NCI-H446 treated with DMSO at 0.1 percent for 48 hours (cell line): ENCODE measurements around the gene ALDH3A1.

Experiments used
- DNase-seq: peaks from one replicate; lab custom pipeline; 2025; lab: John Stamatoyannopoulos, UW

Gene ALDH3A1

GRCh38 chr17:19759568-19760549 lies 11.8 kb upstream of the ALDH3A1 start:
- no peak for DNase-seq

- no peak for DNase-seq
These were observed 9.6 kb upstream of the ALDH3A1 start for GRCh38 chr17:19757536-19758180.

- no peak for DNase-seq
These were observed 8.4 kb upstream of the ALDH3A1 start for GRCh38 chr17:19756546-19756945.

- DNase-seq, result no peak
These were observed 7.9 kb upstream of the ALDH3A1 start for GRCh38 chr17:19755821-19756510.

- no peak for DNase-seq
These were observed 7.3 kb upstream of the ALDH3A1 start for GRCh38 chr17:19755392-19755791.

GRCh38 chr17:19753661-19754463 lies 5.8 kb upstream of the ALDH3A1 start:
- DNase-seq, result peak; percentile 10

- peak; percentile 62 for DNase-seq
These were observed 5.0 kb upstream of the ALDH3A1 start for GRCh38 chr17:19753051-19753509.

GRCh38 chr17:19752216-19753050 lies 4.3 kb upstream of the ALDH3A1 start:
- DNase-seq, result no peak

GRCh38 chr17:19750835-19751234 lies 2.7 kb upstream of the ALDH3A1 start:
- no peak for DNase-seq

GRCh38 chr17:19750020-19750572 lies 2.0 kb upstream of the ALDH3A1 start:
- no peak for DNase-seq

- no peak for DNase-seq
These were observed 702 bp upstream of the ALDH3A1 start for GRCh38 chr17:19748807-19749193.

GRCh38 chr17:19747159-19747719 lies 859 bp downstream of the ALDH3A1 start:
- DNase-seq, result no peak

- DNase-seq, result no peak
These were observed 1.6 kb downstream of the ALDH3A1 start for GRCh38 chr17:19746517-19746916.

- DNase-seq, result no peak
These were observed 3.0 kb downstream of the ALDH3A1 start for GRCh38 chr17:19744922-19745757.

GRCh38 chr17:19744492-19744891 lies 3.6 kb downstream of the ALDH3A1 start:
- DNase-seq, result no peak

- DNase-seq, result no peak
These were observed 4.7 kb downstream of the ALDH3A1 start for GRCh38 chr17:19743101-19744100.

GRCh38 chr17:19742495-19742894 lies 5.6 kb downstream of the ALDH3A1 start:
- DNase-seq, result no peak
